Measurements from ENCODE around the gene CLCN1.

CLCN1 gene

GRCh38 chr7:143362131-143363015, 46.5 kb downstream of the CLCN1 start, which contains the start of gene FAM131B:
FAM131B (minus strand) TSS chr7:143362713; CDS start chr7:143362603, 110 bp downstream.
- DNase-seq (ENCODE audit: low read depth in 1 of 2, low spot score in 1 of 2): no peak

- DNase-seq (ENCODE audit: low read depth in 1 of 2, low spot score in 1 of 2): no peak
These were observed 47.4 kb downstream of the CLCN1 start for GRCh38 chr7:143363016-143363937.

GRCh38 chr7:143367972-143368371, 52.1 kb downstream of the CLCN1 start:
- DNase-seq (ENCODE audit: low read depth in 1 of 2, low spot score in 1 of 2): no peak

GRCh38 chr7:143368387-143368786, 52.5 kb downstream of the CLCN1 start:
- DNase-seq (ENCODE audit: low read depth in 1 of 2, low spot score in 1 of 2): no peak

- no peak for DNase-seq (ENCODE audit: low read depth in 1 of 2, low spot score in 1 of 2)
These were observed 54.1 kb downstream of the CLCN1 start for GRCh38 chr7:143369678-143370651.

- DNase-seq (ENCODE audit: low read depth in 1 of 2, low spot score in 1 of 2): peak; percentile 22 to 49
These were observed 56.2 kb downstream of the CLCN1 start for GRCh38 chr7:143372070-143372469.

GRCh38 chr7:143373255-143373794, 57.4 kb downstream of the CLCN1 start:
- DNase-seq (ENCODE audit: low read depth in 1 of 2, low spot score in 1 of 2): no peak

GRCh38 chr7:143374561-143374960, 58.6 kb downstream of the CLCN1 start:
- DNase-seq (ENCODE audit: low read depth in 1 of 2, low spot score in 1 of 2): no peak

- DNase-seq (ENCODE audit: low read depth in 1 of 2, low spot score in 1 of 2): no peak
These were observed 59.6 kb downstream of the CLCN1 start for GRCh38 chr7:143375298-143376034.

GRCh38 chr7:143376396-143376795, 60.5 kb downstream of the CLCN1 start:
- no peak for DNase-seq (ENCODE audit: low read depth in 1 of 2, low spot score in 1 of 2)

- DNase-seq (ENCODE audit: low read depth in 1 of 2, low spot score in 1 of 2): no peak
These were observed 63.8 kb downstream of the CLCN1 start for GRCh38 chr7:143379611-143380259.

GRCh38 chr7:143380260-143380645, 64.3 kb downstream of the CLCN1 start:
- DNase-seq (ENCODE audit: low read depth in 1 of 2, low spot score in 1 of 2): peak; percentile 74 to 86

GRCh38 chr7:143380646-143381426, 64.9 kb downstream of the CLCN1 start, which contains the start of gene ZYX:
ZYX (plus strand) TSS chr7:143381345; CDS start chr7:143381572, 227 bp downstream.
- DNase-seq (ENCODE audit: low read depth in 1 of 2, low spot score in 1 of 2): peak; percentile 65 to 80

- no peak for DNase-seq (ENCODE audit: low read depth in 1 of 2, low spot score in 1 of 2)
These were observed 65.7 kb downstream of the CLCN1 start for GRCh38 chr7:143381427-143382125.

GRCh38 chr7:143382126-143382790, 66.3 kb downstream of the CLCN1 start:
- no peak for DNase-seq (ENCODE audit: low read depth in 1 of 2, low spot score in 1 of 2)

GRCh38 chr7:143382791-143383641, 67.1 kb downstream of the CLCN1 start:
- no peak for DNase-seq (ENCODE audit: low read depth in 1 of 2, low spot score in 1 of 2)

Measured in activated T-helper 1 cell treated with anti-CD3 and anti-CD28 coated beads, Interleukin-2, amount 50 U/mL, for 16 hours (primary cell).